Measurements from ENCODE around the gene ELOB.

Gene ELOB

DNA sequence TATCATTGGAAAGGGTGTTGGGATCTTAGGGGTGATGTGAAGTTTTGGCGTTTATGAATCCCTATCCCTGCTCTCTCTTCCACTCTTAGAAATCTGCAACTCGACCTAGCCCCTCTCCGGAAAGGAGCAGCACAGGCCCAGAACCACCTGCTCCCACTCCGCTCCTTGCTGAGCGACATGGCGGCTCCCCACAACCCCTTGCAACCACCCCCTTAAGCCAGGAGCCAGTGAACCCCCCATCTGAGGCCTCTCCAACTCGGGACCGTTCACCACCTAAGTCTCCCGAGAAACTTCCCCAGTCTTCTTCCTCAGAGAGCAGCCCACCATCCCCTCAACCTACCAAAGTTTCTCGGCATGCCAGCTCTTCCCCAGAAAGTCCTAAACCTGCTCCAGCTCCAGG lies 15.6 kb downstream of the ELOB start (continued):
- no peak for TF ChIP-seq YY1 (tag by site-specific recombination; IDR thresholded peaks at IDR 0.05)
- TF ChIP-seq ZNF510 (tag by site-specific recombination; IDR thresholded peaks at IDR 0.05; ENCODE audit: insufficient replicate concordance), result no peak
- TF ChIP-seq ZNF600 (tag by site-specific recombination; IDR thresholded peaks at IDR 0.05), result no peak
- no peak for TF ChIP-seq ZNF747 (tag by site-specific recombination; IDR thresholded peaks at IDR 0.05)

DNA sequence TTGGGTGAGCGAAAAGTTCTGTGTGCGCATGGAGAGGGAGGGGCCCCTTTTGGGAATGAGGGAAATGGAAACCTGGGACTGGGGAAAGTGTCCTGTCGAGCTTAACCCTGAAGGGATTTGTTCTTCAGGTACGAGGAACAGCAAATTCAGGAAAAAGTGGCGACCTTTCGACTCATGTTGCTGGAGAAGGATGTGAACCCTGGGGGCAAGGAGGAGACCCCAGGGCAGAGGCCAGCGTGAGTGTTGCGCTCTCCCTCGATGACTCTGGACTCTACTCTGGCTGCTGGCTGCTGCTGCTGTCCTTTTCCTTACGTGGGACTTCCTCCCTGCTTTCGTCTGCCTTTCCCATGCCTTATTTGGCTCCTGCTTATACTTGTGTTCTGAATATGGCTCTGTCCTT lies 19.7 kb downstream of the ELOB start:
- ChIA-PET POLR2A (interaction anchor here (0.9 to 1.8 kb wide), 2 partner anchors 11 to 14 kb away, joined by 4 read pairs; no protein-coding TSS in a partner anchor), CTCF (interaction anchor here (0.7 kb wide), 1 partner anchor 47 kb away, joined by 5 read pairs; no protein-coding TSS in a partner anchor)
- TF ChIP-seq, protein P1, sequence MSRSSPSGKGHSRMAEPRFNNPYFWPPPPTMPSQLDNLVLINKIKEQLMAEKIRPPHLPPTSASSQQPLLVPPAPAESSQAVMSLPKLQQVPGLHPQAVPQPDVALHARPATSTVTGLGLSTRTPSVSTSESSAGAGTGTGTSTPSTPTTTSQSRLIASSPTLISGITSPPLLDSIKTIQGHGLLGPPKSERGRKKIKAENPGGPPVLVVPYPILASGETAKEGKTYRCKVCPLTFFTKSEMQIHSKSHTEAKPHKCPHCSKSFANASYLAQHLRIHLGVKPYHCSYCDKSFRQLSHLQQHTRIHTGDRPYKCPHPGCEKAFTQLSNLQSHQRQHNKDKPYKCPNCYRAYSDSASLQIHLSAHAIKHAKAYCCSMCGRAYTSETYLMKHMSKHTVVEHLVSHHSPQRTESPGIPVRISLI (tag by site-specific recombination; IDR thresholded peaks at IDR 0.05), result no peak
- no peak for TF ChIP-seq BCL11A (tag by site-specific recombination; IDR thresholded peaks at IDR 0.05; ENCODE audit: low read depth)
- TF ChIP-seq PRDM1 (tag by site-specific recombination; IDR thresholded peaks at IDR 0.05), result 0 out of 2 replicates have a peak, but pooled peaks have one; percentile 18
- no peak for TF ChIP-seq TRIM28 (IDR thresholded peaks at IDR 0.05; ENCODE audit: borderline replicate concordance, low read length)
- TF ChIP-seq ZNF423 (tag by site-specific recombination; IDR thresholded peaks at IDR 0.05), result no peak
- TF ChIP-seq ZBTB8A (tag by site-specific recombination; IDR thresholded peaks at IDR 0.05), result no peak
- TF ChIP-seq BCL11B (tag by site-specific recombination; IDR thresholded peaks at IDR 0.05; ENCODE audit: low read depth), result no peak
- TF ChIP-seq ZNF555 (tag by site-specific recombination; conservative IDR thresholded peaks at IDR 0.05), result no peak
- TF ChIP-seq KLF10 (tag by site-specific recombination; IDR thresholded peaks at IDR 0.05), result no peak
- Histone ChIP-seq H3K4me1 (ENCODE audit: control insufficient read depth, insufficient read depth, low read length) (peaks cover 5% of the 10 kb centered on the region), H3K36me3 (ENCODE audit: control insufficient read depth in 2 of 2, insufficient read depth in 1 of 2, low read length in 2 of 2) (peaks cover 57 to 89% of the 10 kb centered on the region in 2 experiments), H3K27ac (ENCODE audit: extremely low read depth, low read depth, low read length) (no peak overlapping the region), H3K9me3 (ENCODE audit: control insufficient read depth, insufficient read depth, low read depth, low read length) (no peaks in the 10 kb centered on the region), H3K4me3 (ENCODE audit: low read depth, low read length) (no peak overlapping the region)

DNA sequence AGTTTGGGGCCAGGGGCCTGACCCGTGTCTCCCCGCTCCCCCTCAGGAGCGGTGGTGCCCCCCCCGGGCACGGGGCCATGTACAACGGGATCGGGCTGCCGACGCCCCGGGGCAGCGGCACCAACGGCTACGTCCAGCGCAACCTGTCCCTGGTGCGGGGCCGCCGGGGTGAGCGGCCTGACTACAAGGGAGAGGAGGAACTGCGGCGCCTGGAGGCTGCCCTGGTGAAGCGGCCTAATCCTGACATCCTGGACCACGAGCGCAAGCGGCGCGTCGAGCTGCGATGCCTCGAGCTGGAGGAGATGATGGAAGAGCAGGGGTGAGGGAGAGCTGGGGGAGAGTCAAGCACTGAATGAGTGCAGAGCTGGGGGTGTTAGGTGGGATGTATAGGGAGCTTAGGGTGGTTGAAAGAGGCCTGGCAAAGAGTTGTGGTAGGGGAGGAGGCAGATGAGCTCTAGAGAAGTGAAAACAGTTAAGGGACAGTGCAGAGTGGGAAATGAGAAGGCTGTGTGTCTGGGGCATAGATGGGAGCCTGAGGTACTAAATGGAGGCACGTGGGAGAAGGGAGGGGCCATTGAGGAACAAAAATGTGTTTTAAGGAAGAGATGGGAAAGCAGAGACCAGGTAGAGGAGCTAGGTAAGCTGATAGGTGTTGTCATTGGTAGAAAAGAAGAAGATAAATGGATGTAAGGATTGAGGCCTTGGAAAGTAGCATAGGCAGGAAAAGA lies 20.6 kb downstream of the ELOB start:
- POLR2A ChIA-PET, result interaction anchor here (0.7 to 1.8 kb wide), 3 partner anchors 12 to 153 kb away, joined by 3 to 4 read pairs (median 4); no protein-coding TSS in a partner anchor
- TF ChIP-seq ZFHX2 (tag by site-specific recombination; conservative IDR thresholded peaks at IDR 0.05), result peak; percentile 37; the same call in 1 of the 2 replicates
- TF ChIP-seq, protein P2, sequence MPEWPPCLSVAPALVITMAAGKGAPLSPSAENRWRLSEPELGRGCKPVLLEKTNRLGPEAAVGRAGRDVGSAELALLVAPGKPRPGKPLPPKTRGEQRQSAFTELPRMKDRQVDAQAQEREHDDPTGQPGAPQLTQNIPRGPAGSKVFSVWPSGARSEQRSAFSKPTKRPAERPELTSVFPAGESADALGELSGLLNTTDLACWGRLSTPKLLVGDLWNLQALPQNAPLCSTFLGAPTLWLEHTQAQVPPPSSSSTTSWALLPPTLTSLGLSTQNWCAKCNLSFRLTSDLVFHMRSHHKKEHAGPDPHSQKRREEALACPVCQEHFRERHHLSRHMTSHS (tag by site-specific recombination; IDR thresholded peaks at IDR 0.05), result 0 out of 2 replicates have a peak, but pooled peaks have one; percentile 34
- peak; percentile 37; the same call in 1 of the 2 replicates for TF ChIP-seq EGR2 (tag by site-specific recombination; IDR thresholded peaks at IDR 0.05; ENCODE audit: low read depth)
- TF ChIP-seq SP7 (tag by site-specific recombination; IDR thresholded peaks at IDR 0.05), result no peak
- TF ChIP-seq PRDM1 (tag by site-specific recombination; IDR thresholded peaks at IDR 0.05), result peak; percentile 69
- Histone ChIP-seq H3K9me3 (ENCODE audit: control insufficient read depth, insufficient read depth, low read depth, low read length) (no peaks in the 10 kb centered on the region), H3K36me3 (ENCODE audit: control insufficient read depth in 2 of 2, insufficient read depth in 1 of 2, low read length in 2 of 2) (peaks cover 51 to 80% of the 10 kb centered on the region in 2 experiments), H3K4me3 (ENCODE audit: low read depth, low read length) (no peak overlapping the region), H3K4me1 (ENCODE audit: control insufficient read depth, insufficient read depth, low read length) (peaks cover 5% of the 10 kb centered on the region), H3K27ac (ENCODE audit: extremely low read depth, low read depth, low read length) (0 out of 2 replicates have a peak overlapping the region, but pooled peaks have one; percentile 2)
- CTCF ChIA-PET, result interaction anchor here (0.6 kb wide), 1 partner anchor 104 kb away, joined by 4 read pairs; no protein-coding TSS in a partner anchor

DNA sequence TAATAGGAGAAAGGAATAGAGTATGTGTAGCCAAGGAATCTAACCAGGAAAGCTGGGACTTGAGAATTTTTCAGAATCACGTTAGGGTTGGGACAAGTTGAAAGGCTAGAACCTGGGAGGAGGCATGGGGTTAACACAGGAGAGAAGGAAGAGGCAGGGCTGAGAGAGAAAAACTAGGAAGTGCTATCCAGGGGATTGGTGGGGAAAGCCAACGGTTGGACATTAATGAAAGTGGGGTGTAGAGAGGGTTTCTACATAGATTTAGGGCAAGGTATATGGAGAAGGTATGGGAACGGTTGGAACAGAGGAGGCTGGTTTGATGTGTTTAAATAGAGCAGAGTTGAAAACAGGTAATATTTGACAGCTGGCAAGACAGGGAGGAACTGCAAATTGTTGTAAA lies 21.9 kb downstream of the ELOB start:
- no peak overlapping the region; the same call in 1 of the 2 replicates for H3K27ac ChIP-seq (ENCODE audit: extremely low read depth, low read depth, low read length)
- POLR2A ChIA-PET, result no interaction called here
- TF ChIP-seq RBAK (tag by site-specific recombination; IDR thresholded peaks at IDR 0.05) (no peak), PRDM1 (tag by site-specific recombination; IDR thresholded peaks at IDR 0.05) (peak; percentile 60), ZNF555 (tag by site-specific recombination; conservative IDR thresholded peaks at IDR 0.05) (no peak), ZNF560 (tag by site-specific recombination; IDR thresholded peaks at IDR 0.05; ENCODE audit: borderline replicate concordance) (no peak), EGR2 (tag by site-specific recombination; IDR thresholded peaks at IDR 0.05; ENCODE audit: low read depth) (no peak), ZNF184 (tag by site-specific recombination; IDR thresholded peaks at IDR 0.05) (no peak), ZNF404 (tag by site-specific recombination; IDR thresholded peaks at IDR 0.05) (no peak), ZFP3 (tag by site-specific recombination; IDR thresholded peaks at IDR 0.05; ENCODE audit: low read depth) (no peak)
- TF ChIP-seq, protein P3, sequence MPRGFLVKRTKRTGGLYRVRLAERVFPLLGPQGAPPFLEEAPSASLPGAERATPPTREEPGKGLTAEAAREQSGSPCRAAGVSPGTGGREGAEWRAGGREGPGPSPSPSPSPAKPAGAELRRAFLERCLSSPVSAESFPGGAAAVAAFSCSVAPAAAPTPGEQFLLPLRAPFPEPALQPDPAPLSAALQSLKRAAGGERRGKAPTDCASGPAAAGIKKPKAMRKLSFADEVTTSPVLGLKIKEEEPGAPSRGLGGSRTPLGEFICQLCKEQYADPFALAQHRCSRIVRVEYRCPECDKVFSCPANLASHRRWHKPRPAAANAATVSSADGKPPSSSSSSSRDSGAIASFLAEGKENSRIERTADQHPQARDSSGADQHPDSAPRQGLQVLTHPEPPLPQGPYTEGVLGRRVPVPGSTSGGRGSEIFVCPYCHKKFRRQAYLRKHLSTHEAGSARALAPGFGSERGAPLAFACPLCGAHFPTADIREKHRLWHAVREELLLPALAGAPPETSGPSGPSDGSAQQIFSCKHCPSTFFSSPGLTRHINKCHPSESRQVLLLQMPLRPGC (tag by site-specific recombination; IDR thresholded peaks at IDR 0.05), result 0 out of 2 replicates have a peak, but pooled peaks have one; percentile 1
- TF ChIP-seq, protein P4, sequence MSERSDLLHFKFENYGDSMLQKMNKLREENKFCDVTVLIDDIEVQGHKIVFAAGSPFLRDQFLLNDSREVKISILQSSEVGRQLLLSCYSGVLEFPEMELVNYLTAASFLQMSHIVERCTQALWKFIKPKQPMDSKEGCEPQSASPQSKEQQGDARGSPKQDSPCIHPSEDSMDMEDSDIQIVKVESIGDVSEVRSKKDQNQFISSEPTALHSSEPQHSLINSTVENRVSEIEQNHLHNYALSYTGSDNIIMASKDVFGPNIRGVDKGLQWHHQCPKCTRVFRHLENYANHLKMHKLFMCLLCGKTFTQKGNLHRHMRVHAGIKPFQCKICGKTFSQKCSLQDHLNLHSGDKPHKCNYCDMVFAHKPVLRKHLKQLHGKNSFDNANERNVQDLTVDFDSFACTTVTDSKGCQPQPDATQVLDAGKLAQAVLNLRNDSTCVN (tag by site-specific recombination; optimal IDR thresholded peaks at IDR 0.05), result no peak

More for the DNA sequence above, 21.9 kb downstream of the ELOB start:
- peak overlapping the region; percentile 96 for H3K4me3 ChIP-seq (ENCODE audit: low read depth, low read length)
- H3K9me3 ChIP-seq (ENCODE audit: control insufficient read depth, insufficient read depth, low read depth, low read length), result no peaks in the 10 kb centered on the region
- peaks cover 5% of the 10 kb centered on the region for H3K4me1 ChIP-seq (ENCODE audit: control insufficient read depth, insufficient read depth, low read length)
- CTCF ChIA-PET, result interaction anchor here (1.8 kb wide), 1 partner anchor 14 kb away, joined by 3 read pairs; no protein-coding TSS in a partner anchor
- H3K36me3 ChIP-seq (ENCODE audit: control insufficient read depth in 2 of 2, insufficient read depth in 1 of 2, low read length in 2 of 2), result peaks cover 38 to 67% of the 10 kb centered on the region in 2 experiments
